Measurements from ENCODE around the gene PTRH1. TPM values are rescaled to one million over a fixed set of nuclear protein-coding genes. Genes with fewer than 3 reads are reported as not detected.

PTRH1 gene
- total and polyA plus RNA-seq, 2 of the 13 experiments (the other 11 are each of a cell fraction or from before 2014, with no cell fraction given), result 4.0 to 10.4 TPM

DNA sequence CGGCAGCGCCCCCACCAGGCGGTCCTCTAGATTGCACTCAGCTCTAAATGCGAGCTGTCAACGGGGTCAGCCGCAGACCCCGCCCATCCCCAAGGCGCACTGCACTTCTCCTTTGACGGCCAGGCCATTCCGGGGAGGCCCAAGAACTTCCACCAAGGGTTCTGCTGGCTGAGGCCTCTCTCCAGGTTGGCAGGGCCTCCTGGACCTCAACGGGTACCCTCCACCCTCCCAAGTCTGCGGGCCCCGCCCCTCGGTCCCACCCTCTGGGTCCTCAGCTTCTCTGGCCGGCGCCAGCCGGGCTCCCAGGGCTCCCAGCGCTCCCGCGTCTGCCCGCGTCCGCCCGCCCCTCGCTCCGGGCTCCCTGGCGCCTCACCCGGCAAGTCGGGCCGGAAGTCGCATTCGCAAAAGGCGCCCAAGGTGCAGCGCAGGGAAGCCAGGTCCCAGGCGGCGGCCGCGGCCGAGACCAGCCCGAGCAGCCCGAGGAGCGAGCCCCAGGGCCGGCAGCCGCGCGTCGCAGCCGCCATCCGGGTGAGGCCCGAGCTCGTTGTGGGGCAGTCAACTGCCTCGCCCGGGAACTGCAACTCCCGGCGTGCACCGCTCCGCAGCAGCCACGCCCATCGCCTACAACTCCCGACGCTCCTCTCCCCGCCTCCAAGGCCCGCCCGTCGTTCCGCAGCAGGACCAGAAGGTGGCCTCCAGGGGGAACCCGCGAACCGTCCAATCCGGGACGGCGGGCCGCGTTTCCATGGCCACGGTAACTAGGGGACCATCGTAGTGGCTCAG, 19.5 kb upstream of the PTRH1 start, which contains the start of gene TOR2A (continued):
- TF ChIP-seq BATF2 (CRISPR knock-in tag; IDR thresholded peaks at IDR 0.05) (no peak), PCBP1 (IDR thresholded peaks at IDR 0.05; ENCODE audit: borderline replicate concordance, low read depth, low read length) (0 out of 2 replicates have a peak, but pooled peaks have one; percentile 52), ZNF431 (CRISPR knock-in tag; IDR thresholded peaks at IDR 0.05; ENCODE audit: borderline replicate concordance, low read depth) (no peak), BCL3 (CRISPR knock-in tag; IDR thresholded peaks at IDR 0.05) (no peak; the same call in 1 of the 2 replicates), ZNF24 (IDR thresholded peaks at IDR 0.05) (no peak), ZNF20 (CRISPR knock-in tag; IDR thresholded peaks at IDR 0.05) (no peak), ZBTB20 (CRISPR knock-in tag; IDR thresholded peaks at IDR 0.05; ENCODE audit: borderline replicate concordance, low read depth) (0 out of 2 replicates have a peak, but pooled peaks have one; percentile 56), ZNF775 (CRISPR knock-in tag; IDR thresholded peaks at IDR 0.05; ENCODE audit: borderline replicate concordance) (0 out of 2 replicates have a peak, but pooled peaks have one; percentile 66), MIER3 (CRISPR knock-in tag; IDR thresholded peaks at IDR 0.05; ENCODE audit: borderline replicate concordance) (peak; percentile 60; the same call in 1 of the 2 replicates), U2AF1 (optimal IDR thresholded peaks at IDR 0.05; ENCODE audit: low read depth, low read length) (no peak), ZNF558 (CRISPR knock-in tag; IDR thresholded peaks at IDR 0.05; ENCODE audit: borderline replicate concordance) (no peak), STAT5B (CRISPR knock-in tag; IDR thresholded peaks at IDR 0.05) (no peak), MAFK (conservative IDR thresholded peaks at IDR 0.05 in 1 of 2, IDR thresholded peaks at IDR 0.05 in 1 of 2; ENCODE audit: low read length in 2 of 2) (no peak), THAP7 (CRISPR knock-in tag; IDR thresholded peaks at IDR 0.05) (no peak), ZNF850 (CRISPR knock-in tag; conservative IDR thresholded peaks at IDR 0.05) (no peak), ZNF569 (CRISPR knock-in tag; IDR thresholded peaks at IDR 0.05; ENCODE audit: borderline replicate concordance) (no peak), ZNF614 (CRISPR knock-in tag; IDR thresholded peaks at IDR 0.05; ENCODE audit: borderline replicate concordance) (no peak; the same call in 1 of the 2 replicates), ZKSCAN1 (IDR thresholded peaks at IDR 0.05; ENCODE audit: low read length) (no peak; the same call in 1 of the 2 replicates), SMYD3 (CRISPR knock-in tag; IDR thresholded peaks at IDR 0.05) (peak; percentile 26; the same call in 1 of the 2 replicates)
- TF ChIP-seq, protein P1, sequence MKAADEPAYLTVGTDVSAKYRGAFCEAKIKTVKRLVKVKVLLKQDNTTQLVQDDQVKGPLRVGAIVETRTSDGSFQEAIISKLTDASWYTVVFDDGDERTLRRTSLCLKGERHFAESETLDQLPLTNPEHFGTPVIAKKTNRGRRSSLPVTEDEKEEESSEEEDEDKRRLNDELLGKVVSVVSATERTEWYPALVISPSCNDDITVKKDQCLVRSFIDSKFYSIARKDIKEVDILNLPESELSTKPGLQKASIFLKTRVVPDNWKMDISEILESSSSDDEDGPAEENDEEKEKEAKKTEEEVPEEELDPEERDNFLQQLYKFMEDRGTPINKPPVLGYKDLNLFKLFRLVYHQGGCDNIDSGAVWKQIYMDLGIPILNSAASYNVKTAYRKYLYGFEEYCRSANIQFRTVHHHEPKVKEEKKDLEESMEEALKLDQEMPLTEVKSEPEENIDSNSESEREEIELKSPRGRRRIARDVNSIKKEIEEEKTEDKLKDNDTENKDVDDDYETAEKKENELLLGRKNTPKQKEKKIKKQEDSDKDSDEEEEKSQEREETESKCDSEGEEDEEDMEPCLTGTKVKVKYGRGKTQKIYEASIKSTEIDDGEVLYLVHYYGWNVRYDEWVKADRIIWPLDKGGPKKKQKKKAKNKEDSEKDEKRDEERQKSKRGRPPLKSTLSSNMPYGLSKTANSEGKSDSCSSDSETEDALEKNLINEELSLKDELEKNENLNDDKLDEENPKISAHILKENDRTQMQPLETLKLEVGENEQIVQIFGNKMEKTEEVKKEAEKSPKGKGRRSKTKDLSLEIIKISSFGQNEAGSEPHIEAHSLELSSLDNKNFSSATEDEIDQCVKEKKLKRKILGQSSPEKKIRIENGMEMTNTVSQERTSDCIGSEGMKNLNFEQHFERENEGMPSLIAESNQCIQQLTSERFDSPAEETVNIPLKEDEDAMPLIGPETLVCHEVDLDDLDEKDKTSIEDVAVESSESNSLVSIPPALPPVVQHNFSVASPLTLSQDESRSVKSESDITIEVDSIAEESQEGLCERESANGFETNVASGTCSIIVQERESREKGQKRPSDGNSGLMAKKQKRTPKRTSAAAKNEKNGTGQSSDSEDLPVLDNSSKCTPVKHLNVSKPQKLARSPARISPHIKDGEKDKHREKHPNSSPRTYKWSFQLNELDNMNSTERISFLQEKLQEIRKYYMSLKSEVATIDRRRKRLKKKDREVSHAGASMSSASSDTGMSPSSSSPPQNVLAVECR (CRISPR knock-in tag; IDR thresholded peaks at IDR 0.05; ENCODE audit: borderline replicate concordance), result peak; percentile 87; the same call in 1 of the 2 replicates
- TF ChIP-seq, protein P2, sequence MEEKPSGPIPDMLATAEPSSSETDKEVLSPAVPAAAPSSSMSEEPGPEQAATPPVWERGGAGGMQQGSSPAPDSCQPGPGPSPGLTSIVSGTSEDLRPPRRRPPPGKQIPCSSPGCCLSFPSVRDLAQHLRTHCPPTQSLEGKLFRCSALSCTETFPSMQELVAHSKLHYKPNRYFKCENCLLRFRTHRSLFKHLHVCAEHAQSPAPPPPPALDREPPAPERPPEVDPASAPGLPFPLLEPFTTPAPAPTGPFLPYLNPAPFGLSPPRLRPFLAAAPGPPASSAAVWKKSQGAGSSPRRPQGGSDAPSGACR (CRISPR knock-in tag; IDR thresholded peaks at IDR 0.05), result no peak; the same call in 1 of the 2 replicates
